Bronchial epithelial cell (primary cell): ENCODE results near the gene RBM33. TPM values are rescaled to one million over a fixed set of nuclear protein-coding genes. Genes with fewer than 3 reads are reported as not detected.

Source experiments
- DNase-seq: peaks from one replicate; pipeline ENCODE4 v3.0.0-alpha.2; 2010; ENCODE audit warnings: low read depth
- FAIRE-seq: peaks from 2 replicates; lab custom pipeline; 2011; peaks lifted over from hg19 to GRCh38; lab: Jason Lieb, UNC
- H3K27me3 ChIP-seq: 2 replicates; pipeline ENCODE4 v1.5.1; 2011; ENCODE audit warnings: low read length; ENCODE audit not compliant: control insufficient read depth, insufficient read depth
- H3K36me3 ChIP-seq: 2 replicates; pipeline ENCODE4 v1.5.1; 2011; ENCODE audit warnings: low read length; ENCODE audit not compliant: control insufficient read depth, insufficient read depth
- H3K4me3 ChIP-seq: 2 replicates; pipeline ENCODE4 v1.5.1; 2011; ENCODE audit warnings: mild to moderate bottlenecking, low read depth, low read length, control low read depth
- CTCF ChIP-seq: IDR thresholded peaks from 2 replicates; pipeline ENCODE4 v1.5.1; 2011; ENCODE audit warnings: mild to moderate bottlenecking, moderate library complexity, low read length, control low read depth, inconsistent platforms; ENCODE audit not compliant: insufficient read depth, severe bottlenecking
- total RNA-seq: library from RNA; depleted of rRNA; stranded (reverse); fragments of >200 nt; gene quantifications from 2 replicates; pipeline ENCODE4 v1.2.1, GENCODE V29; 2014

The RBM33 gene
- total RNA-seq, 1 donor from 2014 or later: 17.1 TPM

- FAIRE-seq (no peak), DNase-seq (no peak)
- no peak for TF ChIP-seq CTCF
- Histone ChIP-seq H3K27me3 (peaks cover 2% of the 10 kb centered on the region), H3K36me3 (no peaks in the 10 kb centered on the region), H3K4me3 (no peak overlapping the region)
Observed at GRCh38 chr7:155629171-155629570, 15.3 kb upstream of the RBM33 start.

- no peak for FAIRE-seq
- Histone ChIP-seq H3K27me3 (no peaks in the 10 kb centered on the region), H3K36me3 (no peaks in the 10 kb centered on the region), H3K4me3 (no peak overlapping the region)
- TF ChIP-seq CTCF: no peak
- DNase-seq: no peak
Observed at GRCh38 chr7:155631155-155631554, 13.3 kb upstream of the RBM33 start.

GRCh38 chr7:155635817-155636216, 8.6 kb upstream of the RBM33 start:
- FAIRE-seq (no peak), DNase-seq (no peak)
- no peaks in the 10 kb centered on the region for H3K27me3 ChIP-seq
- TF ChIP-seq CTCF: no peak
- H3K4me3 ChIP-seq: no peak overlapping the region
- no peaks in the 10 kb centered on the region for H3K36me3 ChIP-seq

- DNase-seq (no peak), FAIRE-seq (no peak)
- no peak overlapping the region for H3K4me3 ChIP-seq
- H3K27me3 ChIP-seq: no peaks in the 10 kb centered on the region
- TF ChIP-seq CTCF: no peak
- H3K36me3 ChIP-seq: peaks cover 2% of the 10 kb centered on the region
Observed at GRCh38 chr7:155637155-155637554, 7.3 kb upstream of the RBM33 start.

- no peak for FAIRE-seq
- no peak for TF ChIP-seq CTCF
Observed at GRCh38 chr7:155638366-155638765, 6.1 kb upstream of the RBM33 start.

GRCh38 chr7:155639958-155640520, 4.4 kb upstream of the RBM33 start:
- DNase-seq: no peak
- H3K36me3 ChIP-seq: peaks cover 2% of the 10 kb centered on the region
- no peak overlapping the region for H3K4me3 ChIP-seq
- no peaks in the 10 kb centered on the region for H3K27me3 ChIP-seq
- no peak for FAIRE-seq
- no peak for TF ChIP-seq CTCF

More at GRCh38 chr7:155638366-155638765, 6.1 kb upstream of the RBM33 start:
- no peak overlapping the region for H3K4me3 ChIP-seq
- no peaks in the 10 kb centered on the region for H3K27me3 ChIP-seq
- DNase-seq: no peak
- peaks cover 2% of the 10 kb centered on the region for H3K36me3 ChIP-seq
